Pancreas (tissue), 10 donors: Measurements from ENCODE around the gene SMAD3. TPM values are rescaled to one million over a fixed set of nuclear protein-coding genes. Genes with fewer than 3 reads are reported as not detected.

Experiments
- ATAC-seq, 4 donors: fragments of 200-7000 bp; cut with Tn5 transposase; one replicate each; pipeline versions ENCODE4 v1.8.0 to v1.9.1; 2020; ENCODE audit warnings: mild to moderate bottlenecking in 4 of 4, moderate library complexity in 4 of 4
- DNase-seq, 6 donors: peaks; one replicate each; pipeline ENCODE4 v3.0.0-alpha.2; 2020
- FAIRE-seq: peaks from 2 replicates; lab custom pipeline; 2012; peaks lifted over from hg19 to GRCh38; lab: Jason Lieb, UNC
- H3K27ac ChIP-seq, 4 donors: fragments of 200-600 bp; sonication (generic); 1 replicate in 3 of 4; 2 replicates in 1 of 4; pipeline versions ENCODE4 v1.5.0 to v1.8.0; 2020
- H3K27me3 ChIP-seq, 4 donors: fragments of 200-600 bp; one replicate each; pipeline ENCODE4 v1.8.0; 2021
- H3K36me3 ChIP-seq, 3 donors: fragments of 200-600 bp; sonication (generic) in 1 of 3; one replicate each; pipeline versions ENCODE4 v1.5.0 to v1.8.0; 2020 to 2021
- H3K4me1 ChIP-seq, 3 donors: fragments of 200-600 bp; one replicate each; pipeline ENCODE4 v1.8.0; 2021
- H3K4me3 ChIP-seq, 4 donors: fragments of 200-600 bp; sonication (generic) in 2 of 4; one replicate each; pipeline versions ENCODE4 v1.5.0 to v1.8.0; 2020 to 2021
- H3K9me3 ChIP-seq, 4 donors: fragments of 200-600 bp; one replicate each; pipeline ENCODE4 v1.8.0; 2021
- CTCF ChIP-seq, 4 donors: fragments of 200-600 bp; sonication (generic) in 3 of 4; IDR thresholded peaks; one replicate each; pipeline versions ENCODE4 v1.5.0 to v1.8.0; 2021; ENCODE audit warnings: antibody characterized with exemption in 4 of 4
- WGBS, 2 donors: extraction: QIAGEN DNeasy Blood & Tissue Kit; methylation state at CpG; one replicate each; pipeline ENCODE4 v1.1.7; 2013; 5-methylcytosine and 5-hydroxymethylcytosine counted together
- intact Hi-C, 3 donors: fragments of 100-400 bp; cut with DNase I; formaldehyde crosslinking; loops; one replicate each; pipeline versions ENCODE4 v1.11.1 to v1.14.2; 2022
- polyA plus RNA-seq, 2 donors: library from polyadenylated mRNA; stranded (reverse); fragments of 200-250 nt; gene quantifications; one replicate each; pipeline ENCODE4 v1.2.3, GENCODE V29; 2013
- total RNA-seq, 6 donors: library from RNA; stranded (reverse); fragmentation: NEBNext Ultra II Directional in 4 of 6; extraction: Animal tissue kit (Norgen Biotek cat#: 25700) in 4 of 6; gene quantifications; one replicate each; pipeline versions ENCODE4 v1.2.1 to v1.2.4, GENCODE V29; 2021 to 2023
- donor health status: healthy with polysubstance abuse.
- donor health status: DM: no; HTN: no; CAD: no; lungs with moderate emphysema.
- donor health status: DM: no; HTN: no; CAD: no.
- donor health status: control.
- donor health status: control.
- donor health status: Bipolar disorder and iron deficiency.
- donor health status: DM: yes; HTN: yes; CAD: no.
- donor health status: DM: no; HTN: no; CAD: no.
- donor health status: DM: no; HTN: no; CAD: no.
- donor health status: DM: yes; HTN: yes; CAD: no.

Gene SMAD3
- total and polyA plus RNA-seq, 8 donors, result 7.9 to 42.5 (median 21.4) TPM

- Histone ChIP-seq H3K27ac (peak overlapping the region in 3 of 4 donors; percentile 9 to 69 (median 46)), H3K36me3 (no peaks in the 10 kb centered on the region), H3K27me3 (no peaks in the 10 kb centered on the region), H3K9me3 (no peaks in the 10 kb centered on the region), H3K4me3 (no peak overlapping the region), H3K4me1 (peaks cover 20 to 56% (median 21%) of the 10 kb centered on the region in 3 donors)
- intact Hi-C loops, result no loop called here
- FAIRE-seq, result no peak
- peak; percentile 48 to 75 (median 60) for ATAC-seq
- WGBS, 2 donors, result 36 to 39% methylated on average over 6 of the region's 6 CpGs
- no peak for TF ChIP-seq CTCF (IDR thresholded peaks at IDR 0.05)
- DNase-seq, result no peak
Measured at GRCh38 chr15:67114846-67115585, 49.6 kb downstream of the SMAD3 start.

GRCh38 chr15:67115586-67115969, 50.2 kb downstream of the SMAD3 start:
- Histone ChIP-seq H3K9me3 (no peaks in the 10 kb centered on the region), H3K27ac (peak overlapping the region in 2 of 4 donors; percentile 40 to 69), H3K4me3 (no peak overlapping the region), H3K36me3 (no peaks in the 10 kb centered on the region), H3K4me1 (peaks cover 26 to 60% (median 27%) of the 10 kb centered on the region in 3 donors), H3K27me3 (no peaks in the 10 kb centered on the region)
- DNase-seq (no peak), ATAC-seq (peak in 3 of 4 donors; percentile 7 to 24 (median 23)), FAIRE-seq (no peak)
- TF ChIP-seq CTCF (IDR thresholded peaks at IDR 0.05), result no peak
- 28 to 39% methylated on average over 1 of the region's 1 CpG for WGBS, 2 donors
- intact Hi-C loops, result no loop called here

GRCh38 chr15:67116742-67117141, 51.3 kb downstream of the SMAD3 start:
- Histone ChIP-seq H3K27ac (peak overlapping the region in 2 of 4 donors; percentile 37 to 45), H3K27me3 (no peaks in the 10 kb centered on the region), H3K4me3 (no peak overlapping the region), H3K36me3 (no peaks in the 10 kb centered on the region), H3K4me1 (peaks cover 34 to 72% (median 38%) of the 10 kb centered on the region in 3 donors), H3K9me3 (no peaks in the 10 kb centered on the region)
- DNase-seq, result no peak
- no peak for ATAC-seq
- WGBS, 2 donors, result 81 to 89% methylated on average over 2 of the region's 2 CpGs
- intact Hi-C loops, result no loop called here
- FAIRE-seq, result no peak
- TF ChIP-seq CTCF (IDR thresholded peaks at IDR 0.05), result no peak

- Histone ChIP-seq H3K36me3 (no peaks in the 10 kb centered on the region), H3K9me3 (no peaks in the 10 kb centered on the region), H3K4me1 (peaks cover 34 to 74% (median 42%) of the 10 kb centered on the region in 3 donors), H3K27ac (peak overlapping the region in 2 of 4 donors; percentile 37 to 45), H3K4me3 (no peak overlapping the region), H3K27me3 (no peaks in the 10 kb centered on the region)
- no peak for FAIRE-seq
- intact Hi-C loops, result no loop called here
- WGBS, 2 donors, result 71 to 88% methylated on average over 3 of the region's 3 CpGs
- DNase-seq, result no peak
- TF ChIP-seq CTCF (IDR thresholded peaks at IDR 0.05), result no peak
- no peak for ATAC-seq
Measured at GRCh38 chr15:67117370-67117769, 52.0 kb downstream of the SMAD3 start.

- ATAC-seq (no peak), FAIRE-seq (no peak), DNase-seq (no peak)
- Histone ChIP-seq H3K4me3 (no peak overlapping the region), H3K27me3 (no peaks in the 10 kb centered on the region), H3K36me3 (no peaks in the 10 kb centered on the region), H3K9me3 (no peaks in the 10 kb centered on the region), H3K4me1 (peaks cover 34 to 67% (median 42%) of the 10 kb centered on the region in 3 donors), H3K27ac (no peak overlapping the region)
- WGBS, 2 donors, result 97 to 98% methylated on average over 5 of the region's 5 CpGs
- TF ChIP-seq CTCF (IDR thresholded peaks at IDR 0.05), result no peak
- intact Hi-C loops, result no loop called here
Measured at GRCh38 chr15:67118808-67119207, 53.4 kb downstream of the SMAD3 start.
